OCI-LY3 (cell line): ENCODE data around the gene GPR146.

ENCODE experiments used
- CTCF ChIP-seq: fragments of 200-600, 300-600 bp; sonication (generic); IDR thresholded peaks from 2 replicates; pipeline ENCODE4 v1.5.1; 2014; ENCODE audit warnings: antibody characterized with exemption, low read length, low read depth
- EZH2phosphoT487 ChIP-seq: fragments of 200-600 bp; shearing (Covaris generic); IDR thresholded peaks from 2 replicates; pipeline ENCODE4 v1.6.1; 2018; ENCODE audit warnings: antibody characterized with exemption, mixed run types, low read depth

GRCh38 chr7:1068619-1069018 lies 24.3 kb downstream of the GPR146 start:
- TF ChIP-seq CTCF (no peak), EZH2phosphoT487 (no peak)
